HG02870 (cell line): ENCODE results near the gene SLC9A1.

ENCODE experiments used
- ATAC-seq: cut with Tn5 transposase; IDR thresholded peaks from one replicate; pipeline ENCODE4 v1.9.1; 2021; ENCODE audit warnings: mild to moderate bottlenecking, moderate library complexity; ENCODE audit not compliant: unreplicated experiment

The SLC9A1 gene

GRCh38 chr1:27152004-27152828, 2.7 kb downstream of the SLC9A1 start:
- no peak for ATAC-seq

GRCh38 chr1:27150641-27151040, 4.3 kb downstream of the SLC9A1 start:
- ATAC-seq = no peak

GRCh38 chr1:27150183-27150582, 4.7 kb downstream of the SLC9A1 start:
- ATAC-seq = no peak

GRCh38 chr1:27149762-27150113, 5.2 kb downstream of the SLC9A1 start:
- no peak for ATAC-seq

- ATAC-seq = no peak
These were observed 5.7 kb downstream of the SLC9A1 start for GRCh38 chr1:27149084-27149761.

- ATAC-seq = no peak
These were observed 6.3 kb downstream of the SLC9A1 start for GRCh38 chr1:27148591-27148990.

- no peak for ATAC-seq
These were observed 6.9 kb downstream of the SLC9A1 start for GRCh38 chr1:27147842-27148518.

- ATAC-seq = no peak
These were observed 9.0 kb downstream of the SLC9A1 start for GRCh38 chr1:27145934-27146354.

- no peak for ATAC-seq
These were observed 9.8 kb downstream of the SLC9A1 start for GRCh38 chr1:27144920-27145661.

- ATAC-seq = no peak
These were observed 10.7 kb downstream of the SLC9A1 start for GRCh38 chr1:27144049-27144748.

- ATAC-seq = no peak
These were observed 11.5 kb downstream of the SLC9A1 start for GRCh38 chr1:27143401-27143800.

GRCh38 chr1:27142464-27142863, 12.5 kb downstream of the SLC9A1 start:
- ATAC-seq = no peak

GRCh38 chr1:27141266-27142003, 13.5 kb downstream of the SLC9A1 start:
- ATAC-seq = no peak

- ATAC-seq = no peak
These were observed 14.9 kb downstream of the SLC9A1 start for GRCh38 chr1:27139980-27140379.

- no peak for ATAC-seq
These were observed 16.0 kb downstream of the SLC9A1 start for GRCh38 chr1:27138927-27139326.

- no peak for ATAC-seq
These were observed 16.6 kb downstream of the SLC9A1 start for GRCh38 chr1:27138368-27138767.

GRCh38 chr1:27137544-27138075, 17.3 kb downstream of the SLC9A1 start:
- ATAC-seq = no peak

GRCh38 chr1:27136998-27137542, 17.9 kb downstream of the SLC9A1 start:
- ATAC-seq = no peak

- ATAC-seq = no peak
These were observed 18.7 kb downstream of the SLC9A1 start for GRCh38 chr1:27136236-27136551.
